Astrocyte (in vitro differentiated cells and primary cell): ENCODE measurements around the gene FHIT.
"Not testable (repeated sequence)": the region's sequence is repeated elsewhere in the genome, so short reads cannot be mapped to it uniquely, and the experiment has no call there.

Source experiments
- CTCF ChIP-seq: IDR thresholded peaks from 2 replicates; pipeline ENCODE4 v1.5.1; 2011; ENCODE audit warnings: low read depth, mild to moderate bottlenecking, inconsistent platforms, low read length, moderate library complexity; ENCODE audit not compliant: insufficient read depth
- EZH2 ChIP-seq: IDR thresholded peaks from 2 replicates; pipeline ENCODE4 v1.6.1; 2012; ENCODE audit warnings: mild to moderate bottlenecking, low read length, inconsistent platforms; ENCODE audit not compliant: insufficient read depth

DNA sequence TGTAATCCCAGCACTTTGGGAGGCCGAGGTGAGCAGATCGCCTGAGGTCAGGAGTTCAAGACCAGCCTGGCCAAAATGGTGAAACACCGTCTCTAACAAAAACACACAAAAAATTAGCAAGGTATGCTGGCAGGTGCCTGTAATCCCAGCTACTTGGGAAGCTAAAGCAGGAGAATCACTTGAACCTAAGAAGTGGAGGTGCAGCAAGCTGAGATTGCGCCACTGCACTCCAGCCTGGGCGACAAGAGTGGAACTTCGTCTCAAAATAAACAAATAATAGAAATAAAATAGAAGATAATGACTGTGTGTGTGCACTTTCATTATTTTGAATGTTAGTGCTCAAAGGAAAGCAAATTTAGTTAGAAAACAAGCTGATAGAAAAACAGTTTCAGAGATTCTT lies 234.2 kb downstream of the FHIT start:
- TF ChIP-seq CTCF, EZH2: not testable (repeated sequence)
